Nucleus accumbens (tissue), 56 donors: ENCODE measurements around the gene SLC7A6OS.

ENCODE experiments used
- DNase-seq, 56 donors: peaks; one replicate each; lab custom pipeline; 2025; lab: John Stamatoyannopoulos, UW

Gene SLC7A6OS

GRCh38 chr16:68345351-68345810, 34.6 kb upstream of the SLC7A6OS start:
- DNase-seq, result no peak

- DNase-seq, result no peak
Measured at GRCh38 chr16:68344252-68344651, 33.5 kb upstream of the SLC7A6OS start.

DNA sequence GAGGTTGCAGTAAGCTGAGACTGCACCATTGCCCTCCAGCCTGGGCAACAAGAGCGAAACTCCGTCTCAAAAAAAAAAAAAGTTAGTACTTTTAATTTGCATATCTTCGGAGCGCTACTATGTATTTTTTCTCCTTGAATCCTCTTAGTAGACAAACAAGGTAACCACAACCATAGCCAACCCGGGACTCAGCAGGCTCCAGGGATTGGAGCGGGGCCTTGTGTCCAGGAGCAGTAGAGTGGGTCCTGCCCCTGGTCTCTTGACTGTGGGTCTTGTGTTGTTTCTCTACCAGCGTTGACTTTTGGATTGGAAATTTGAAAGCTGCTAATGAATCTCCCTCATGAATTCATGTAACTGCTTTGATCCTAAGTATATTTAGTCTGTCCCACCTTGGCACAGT, 32.4 kb upstream of the SLC7A6OS start:
- DNase-seq, result no peak

DNA sequence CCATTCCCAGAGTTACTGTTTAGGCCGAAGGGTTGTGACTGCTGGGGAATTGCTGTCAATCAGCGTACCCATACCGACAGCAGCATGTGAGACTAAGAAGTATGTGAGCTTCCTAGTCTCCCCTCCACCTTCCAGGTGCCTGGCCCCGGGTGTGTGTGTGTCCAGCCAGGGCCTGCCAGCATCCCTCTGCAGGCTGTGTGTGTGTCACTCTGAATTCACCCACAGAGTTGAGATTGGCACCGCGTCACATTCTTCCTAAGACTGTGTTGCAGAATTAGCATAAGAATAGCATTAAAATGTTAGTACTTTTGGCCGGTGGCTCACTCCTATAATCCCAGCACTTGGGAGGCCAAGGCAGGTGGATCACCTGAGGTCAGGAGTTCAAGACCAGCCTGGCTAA, 31.9 kb upstream of the SLC7A6OS start:
- DNase-seq, result no peak

- DNase-seq, result no peak
Measured at GRCh38 chr16:68339214-68339613, 28.5 kb upstream of the SLC7A6OS start.

- DNase-seq, result no peak
Measured at GRCh38 chr16:68338326-68339119, 27.8 kb upstream of the SLC7A6OS start.

DNA sequence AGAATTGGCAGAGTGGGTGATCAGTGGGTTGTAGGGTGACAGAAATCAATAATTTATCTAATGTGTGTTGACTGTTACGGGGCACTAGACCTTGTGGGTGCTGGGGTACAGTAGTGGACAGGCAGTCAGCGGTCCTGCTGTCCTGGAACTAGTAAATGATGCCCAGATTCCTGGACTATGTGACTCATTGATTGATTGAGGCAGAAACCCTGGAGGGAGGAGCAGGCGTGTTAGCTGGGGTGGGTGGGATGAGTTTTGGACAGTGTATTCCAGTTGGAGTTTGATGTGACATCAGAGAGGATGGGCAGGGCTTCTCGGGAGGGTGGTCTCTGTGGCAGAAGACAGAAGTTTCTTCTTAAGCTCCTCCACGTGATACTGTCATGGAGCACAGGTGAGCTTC, 24.4 kb upstream of the SLC7A6OS start:
- no peak for DNase-seq

GRCh38 chr16:68332411-68333121, 21.8 kb upstream of the SLC7A6OS start:
- peak in 12 of 56 donors; percentile 8 to 53 (median 18) for DNase-seq

DNA sequence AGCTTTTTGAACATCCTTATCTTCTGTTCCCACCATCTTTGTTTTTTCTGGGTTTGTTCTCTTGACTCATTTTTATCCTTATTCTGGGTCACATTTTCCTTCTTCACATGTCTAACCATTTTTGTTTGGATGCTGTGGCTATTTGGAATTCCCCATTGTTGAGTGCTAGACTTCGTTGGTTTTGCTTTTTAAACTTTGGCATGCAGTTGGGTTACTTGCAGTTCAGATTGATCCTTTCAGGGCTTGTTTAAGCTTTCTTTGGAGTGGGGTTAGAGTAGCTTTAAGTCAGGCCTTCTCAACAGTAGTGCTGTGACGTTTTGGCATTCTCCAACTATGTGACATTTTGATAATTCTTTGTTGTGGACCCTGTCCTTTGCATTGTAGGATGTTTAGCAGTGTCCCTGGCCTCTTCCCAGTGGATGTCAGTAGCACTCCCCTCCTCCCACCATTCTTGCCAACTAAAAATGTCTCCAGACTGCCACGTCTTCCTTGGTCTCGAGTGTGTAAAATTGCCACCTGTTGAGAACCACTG, 21.2 kb upstream of the SLC7A6OS start:
- DNase-seq, result no peak

GRCh38 chr16:68328860-68329390, 18.2 kb upstream of the SLC7A6OS start:
- no peak for DNase-seq

DNA sequence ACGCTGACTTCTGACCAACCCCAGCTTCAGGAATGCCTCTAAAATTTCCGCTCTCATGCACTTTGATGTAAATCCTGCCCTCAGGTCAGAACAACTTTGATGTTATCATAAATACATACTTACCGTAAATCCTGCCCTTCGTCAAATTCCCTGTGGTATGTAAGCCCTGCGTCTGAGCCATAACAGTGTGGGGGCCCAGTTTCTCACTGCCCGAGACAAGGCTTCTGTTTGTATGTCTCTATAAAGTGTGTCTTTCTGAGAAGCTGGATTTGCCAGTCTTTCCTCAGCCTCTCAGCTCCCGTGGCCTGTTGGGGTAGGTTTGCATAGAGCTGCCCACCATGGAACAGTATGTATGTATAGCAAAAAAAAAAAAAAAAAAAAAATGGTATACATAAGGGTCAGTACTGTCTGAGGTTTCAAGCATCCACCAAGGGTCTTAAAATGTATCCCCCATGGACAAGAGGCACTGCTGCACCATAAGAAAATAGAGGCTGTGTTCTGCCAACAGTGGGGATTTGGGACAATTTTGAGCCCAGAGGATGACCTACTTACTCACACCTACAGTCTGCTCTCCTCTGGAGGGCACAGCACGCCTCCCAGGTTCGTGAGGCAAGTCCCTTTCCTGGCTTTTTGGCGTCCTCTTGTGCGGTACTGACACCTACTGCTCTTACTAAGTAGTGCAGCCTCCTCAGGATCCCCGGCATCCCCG, 17.6 kb upstream of the SLC7A6OS start:
- peak in 53 of 56 donors; percentile 4 to 83 (median 58) for DNase-seq

GRCh38 chr16:68324780-68325357, 14.1 kb upstream of the SLC7A6OS start:
- no peak for DNase-seq

- no peak for DNase-seq
Measured at GRCh38 chr16:68324336-68324735, 13.6 kb upstream of the SLC7A6OS start.

DNA sequence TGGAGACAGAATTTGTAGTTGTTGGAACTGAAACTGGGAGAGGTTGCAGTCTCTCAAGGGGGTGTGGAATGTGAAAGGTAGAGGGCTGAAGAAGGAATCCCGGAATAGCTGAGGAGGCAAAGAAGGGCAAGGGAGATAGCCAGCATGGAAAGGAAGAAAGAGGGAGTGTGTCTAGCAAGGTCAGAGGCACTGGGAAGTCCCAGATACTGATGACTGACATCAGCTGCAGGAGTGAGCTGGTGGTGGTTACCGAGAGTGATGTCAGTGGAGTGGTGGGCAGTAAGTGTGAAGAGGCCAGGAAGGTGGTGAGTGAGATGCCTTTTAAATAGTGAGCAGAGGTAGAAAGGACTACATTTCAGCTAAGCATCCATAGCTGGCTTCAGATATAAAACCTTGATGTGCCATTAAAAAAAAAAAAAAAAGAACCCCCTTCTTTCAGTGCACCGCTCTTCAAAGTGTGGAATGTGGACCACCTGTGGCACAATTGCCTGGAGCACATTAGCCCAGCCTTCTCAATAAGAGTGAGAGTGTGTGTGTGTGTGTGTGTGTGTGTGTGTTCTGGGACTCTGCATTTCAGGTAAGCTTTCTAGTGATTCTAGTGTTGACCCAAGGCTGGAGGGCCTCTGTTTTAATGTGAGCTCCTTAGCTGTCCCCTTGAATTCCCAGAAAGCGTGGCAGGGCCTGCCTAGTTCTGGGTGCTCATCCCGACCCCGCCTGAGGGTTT, 8.6 kb upstream of the SLC7A6OS start:
- no peak for DNase-seq

DNA sequence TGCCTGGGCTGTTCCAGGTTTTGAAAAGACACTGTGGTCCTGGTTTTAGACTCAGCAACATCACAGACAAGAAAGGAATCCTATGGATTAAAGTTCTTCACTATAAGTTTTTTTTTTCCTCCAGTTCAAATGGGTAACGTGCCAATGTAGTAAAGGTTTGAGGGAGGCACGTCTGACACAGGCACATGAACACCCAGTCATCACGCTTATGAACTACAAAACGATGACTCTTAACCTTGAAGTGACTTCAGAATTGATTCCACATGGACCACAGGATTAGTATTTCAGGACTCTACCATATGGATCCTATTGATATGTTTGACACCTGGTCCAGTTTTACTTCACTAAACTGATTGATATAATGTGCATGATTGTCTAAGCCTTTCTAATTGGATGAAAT, 2.4 kb upstream of the SLC7A6OS start:
- DNase-seq, result no peak

DNA sequence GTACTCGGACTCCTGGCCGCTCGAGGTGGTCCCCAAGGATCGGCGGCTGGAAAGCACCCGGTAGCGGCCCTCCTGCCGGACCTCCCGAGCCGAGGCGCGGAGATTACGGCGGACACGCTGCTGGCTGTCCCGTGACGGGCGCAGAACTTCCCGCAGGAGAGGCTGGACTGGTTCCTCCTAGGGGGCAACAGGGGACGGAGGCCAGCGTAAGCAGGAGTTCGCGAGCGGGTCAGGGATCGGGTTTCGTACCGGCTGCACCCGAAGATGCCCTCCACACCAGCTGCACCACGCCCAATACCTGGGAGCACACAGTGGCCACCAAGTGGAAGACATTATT, 341 bp downstream of the SLC7A6OS start:
- peak in 5 of 56 donors; percentile 14 to 66 (median 47) for DNase-seq

- no peak for DNase-seq
Measured at GRCh38 chr16:68309799-68310198, 947 bp downstream of the SLC7A6OS start.

DNA sequence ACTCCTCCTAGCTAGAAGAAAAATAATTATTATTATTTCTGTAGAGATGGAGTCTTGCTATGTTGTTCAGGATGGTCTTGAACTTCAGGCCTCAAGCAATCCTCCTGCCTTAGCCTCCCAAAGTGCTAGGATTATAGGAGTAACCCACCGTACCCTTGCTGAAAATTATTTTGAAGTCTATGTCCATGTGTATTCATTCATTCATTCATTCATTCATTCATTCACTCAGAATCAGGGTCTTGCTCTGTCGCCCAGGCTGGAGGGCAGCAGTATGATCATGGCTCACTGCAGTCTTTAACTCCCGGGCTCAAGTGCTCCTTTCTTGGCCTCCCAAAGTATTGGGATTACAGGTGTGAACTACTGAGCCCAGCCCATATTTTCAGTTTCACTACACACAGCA, 4.1 kb downstream of the SLC7A6OS start:
- DNase-seq, result no peak

DNA sequence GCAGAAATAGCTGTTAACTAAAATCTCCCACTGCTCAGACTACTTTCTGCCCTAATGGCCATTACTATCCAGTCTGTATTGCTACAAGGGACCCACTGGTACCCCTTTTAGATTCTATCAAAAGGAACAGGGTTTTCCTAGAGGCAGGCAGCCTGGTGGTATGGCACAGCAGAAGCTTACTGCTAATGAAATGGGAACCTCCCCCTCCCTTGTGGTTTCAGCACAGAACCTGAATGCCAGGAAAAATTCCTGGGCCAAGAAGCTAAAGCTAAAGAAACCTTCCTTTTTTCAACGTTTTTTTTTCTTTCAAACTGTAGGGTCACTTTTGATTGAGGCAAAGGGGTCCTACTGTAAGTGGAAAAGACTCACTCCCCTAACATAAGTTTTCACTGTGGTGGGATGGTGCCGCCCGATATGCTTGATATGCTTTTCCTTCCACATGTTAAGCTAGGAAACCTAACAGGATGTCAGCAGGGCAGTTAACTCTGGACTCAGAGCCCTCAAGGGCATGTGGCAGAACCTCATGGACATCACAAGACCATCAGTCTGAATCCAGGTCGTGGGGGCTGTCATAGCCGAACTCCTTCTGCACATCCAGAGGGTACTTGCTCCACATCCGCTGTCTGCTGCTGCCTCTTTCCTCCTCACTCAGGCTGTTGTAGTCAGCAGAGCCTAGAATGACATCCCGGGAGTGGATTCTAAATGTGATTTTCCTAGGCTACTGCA, 9.8 kb downstream of the SLC7A6OS start:
- DNase-seq, result no peak
